GM18873 (cell line): Measurements from ENCODE around the gene SOWAHB.

Source experiments
- ATAC-seq: cut with Tn5 transposase; IDR thresholded peaks from one replicate; pipeline ENCODE4 v1.9.1; 2021; ENCODE audit warnings: mild to moderate bottlenecking, moderate library complexity, moderate number of reproducible peaks; ENCODE audit not compliant: unreplicated experiment, low FRiP score

SOWAHB gene

GRCh38 chr4:76897536-76898384 is at the start of gene SOWAHB:
Gene SOWAHB, minus strand, starts transcription at chr4:76898144. Its CDS starts 295 bp downstream, at chr4:76897849.
- no peak for ATAC-seq

GRCh38 chr4:76947369-76947768 is 49.4 kb upstream of the SOWAHB start:
- ATAC-seq, result no peak

GRCh38 chr4:76943790-76944189 is 45.8 kb upstream of the SOWAHB start:
- no peak for ATAC-seq

GRCh38 chr4:76943129-76943620 is 45.2 kb upstream of the SOWAHB start:
- ATAC-seq, result no peak

GRCh38 chr4:76939184-76939583 is 41.2 kb upstream of the SOWAHB start:
- no peak for ATAC-seq

- no peak for ATAC-seq
Measured at GRCh38 chr4:76931576-76932276, 33.8 kb upstream of the SOWAHB start.

GRCh38 chr4:76931087-76931486 is 33.1 kb upstream of the SOWAHB start:
- no peak for ATAC-seq

- ATAC-seq, result no peak
Measured at GRCh38 chr4:76930685-76931084, 32.7 kb upstream of the SOWAHB start.

- ATAC-seq, result no peak
Measured at GRCh38 chr4:76926841-76927240, 28.9 kb upstream of the SOWAHB start.

- no peak for ATAC-seq
Measured at GRCh38 chr4:76923619-76924357, 25.8 kb upstream of the SOWAHB start.

- ATAC-seq, result no peak
Measured at GRCh38 chr4:76920715-76921114, 22.8 kb upstream of the SOWAHB start.

- ATAC-seq, result no peak
Measured at GRCh38 chr4:76909711-76910110, 11.8 kb upstream of the SOWAHB start.

- no peak for ATAC-seq
Measured at GRCh38 chr4:76905521-76905920, 7.6 kb upstream of the SOWAHB start.

GRCh38 chr4:76904646-76905190 is 6.8 kb upstream of the SOWAHB start:
- ATAC-seq, result no peak

GRCh38 chr4:76902233-76902890 is 4.4 kb upstream of the SOWAHB start:
- no peak for ATAC-seq

GRCh38 chr4:76898949-76899645 is 1.2 kb upstream of the SOWAHB start:
- ATAC-seq, result no peak

- ATAC-seq, result no peak
Measured at GRCh38 chr4:76898385-76898692, 395 bp upstream of the SOWAHB start.

- no peak for ATAC-seq
Measured at GRCh38 chr4:76896614-76897535, 1.1 kb downstream of the SOWAHB start.

GRCh38 chr4:76896048-76896447 is 1.9 kb downstream of the SOWAHB start:
- ATAC-seq, result no peak
